ENCODE results near the gene CPSF3.
"Not testable (repeated sequence)": the region's sequence is repeated elsewhere in the genome, so short reads cannot be mapped to it uniquely, and the experiment has no call there.

CPSF3 gene

DNA sequence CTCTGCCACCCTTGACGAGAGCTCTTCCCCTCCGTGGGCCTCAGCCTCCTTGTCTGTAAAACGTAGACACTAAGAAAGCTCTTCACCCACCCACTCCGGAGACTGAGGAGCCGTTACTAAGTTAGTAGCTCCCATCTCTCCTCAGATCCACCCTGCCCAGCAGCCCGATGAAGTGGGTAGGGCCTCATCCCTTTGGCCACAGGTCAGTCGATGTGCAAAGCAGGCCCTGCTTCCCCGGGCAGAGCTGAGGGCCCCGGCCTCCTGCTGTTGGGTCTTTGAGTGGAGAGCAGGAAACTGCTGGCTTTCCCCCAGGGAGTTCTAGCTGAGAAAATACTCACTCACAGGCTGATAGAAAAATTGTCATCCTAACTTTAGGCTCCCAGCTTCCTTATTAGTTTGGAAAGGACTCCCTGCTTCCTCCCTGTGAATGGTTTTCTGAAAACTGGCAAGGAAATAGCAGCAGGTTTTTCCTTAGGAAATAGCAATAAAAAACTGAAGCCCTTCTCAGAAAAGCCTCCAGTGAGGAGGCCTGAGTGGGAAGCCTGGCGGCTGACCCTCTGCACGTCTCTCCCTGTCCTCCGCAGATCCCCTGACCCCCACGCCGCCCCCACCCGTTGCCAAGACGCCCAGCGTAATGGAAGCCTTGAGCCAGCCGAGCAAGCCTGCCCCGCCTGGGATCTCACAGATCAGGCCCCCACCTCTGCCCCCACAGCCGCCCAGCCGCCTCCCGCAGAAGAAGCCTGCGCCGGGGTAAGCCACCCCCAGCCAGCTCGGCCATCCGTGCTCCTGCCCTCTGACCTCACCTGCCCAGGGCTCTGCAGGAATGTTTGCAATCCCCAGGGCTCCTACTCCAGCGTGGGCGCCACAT, 30.3 kb upstream of the CPSF3 start:
- no peak overlapping the region for H3K4me3 ChIP-seq (ENCODE audit: insufficient read depth, low read length, poor library complexity, severe bottlenecking)

GRCh38 chr2:9394816-9395215, 28.6 kb upstream of the CPSF3 start:
- TF ChIP-seq EZH2phosphoT487 (conservative IDR thresholded peaks at IDR 0.05; ENCODE audit: low read length) = no peak
- TF ChIP-seq CTCF (IDR thresholded peaks at IDR 0.05; ENCODE audit: insufficient read depth, low read length, poor library complexity, severe bottlenecking) = no peak
- H2AFZ ChIP-seq (ENCODE audit: low read depth, low read length, severe bottlenecking) = no peak overlapping the region
- no peaks in the 10 kb centered on the region for H3K36me3 ChIP-seq (ENCODE audit: low read length)
- no peaks in the 10 kb centered on the region for H3F3A ChIP-seq (ENCODE audit: insufficient read depth)
- H3K4me2 ChIP-seq (ENCODE audit: low read depth, low read length, poor library complexity, severe bottlenecking) = no peak overlapping the region
- no peak overlapping the region for H3K9ac ChIP-seq (ENCODE audit: low read length)
- H3K4me3 ChIP-seq (ENCODE audit: insufficient read depth, low read length, poor library complexity, severe bottlenecking) = no peak overlapping the region
- H3K9me2 ChIP-seq (replicated peaks; ENCODE audit: insufficient read depth, low read length) = no peaks in the 10 kb centered on the region
- H3K27ac ChIP-seq (ENCODE audit: low read depth, low read length) = no peak overlapping the region
- no peaks in the 10 kb centered on the region for H3K79me2 ChIP-seq (ENCODE audit: insufficient read depth, low read length)
- H3K27me3 ChIP-seq (ENCODE audit: low read length) = no peaks in the 10 kb centered on the region
- no peaks in the 10 kb centered on the region for H3K9me3 ChIP-seq (ENCODE audit: insufficient read depth, low read length)
- H4K20me1 ChIP-seq (ENCODE audit: low read depth, low read length) = no peaks in the 10 kb centered on the region

More for the DNA sequence above, 30.3 kb upstream of the CPSF3 start:
- no peak overlapping the region for H2AFZ ChIP-seq (ENCODE audit: low read depth, low read length, severe bottlenecking)
- H3K27me3 ChIP-seq (ENCODE audit: low read length) = no peaks in the 10 kb centered on the region
- no peaks in the 10 kb centered on the region for H3K79me2 ChIP-seq (ENCODE audit: insufficient read depth, low read length)
- H3F3A ChIP-seq (ENCODE audit: insufficient read depth) = no peaks in the 10 kb centered on the region
- no peak overlapping the region for H3K27ac ChIP-seq (ENCODE audit: low read depth, low read length)
- H3K4me2 ChIP-seq (ENCODE audit: low read depth, low read length, poor library complexity, severe bottlenecking) = no peak overlapping the region
- no peak for TF ChIP-seq CTCF (IDR thresholded peaks at IDR 0.05; ENCODE audit: insufficient read depth, low read length, poor library complexity, severe bottlenecking)
- TF ChIP-seq EZH2phosphoT487 (conservative IDR thresholded peaks at IDR 0.05; ENCODE audit: low read length) = no peak
- no peaks in the 10 kb centered on the region for H3K36me3 ChIP-seq (ENCODE audit: low read length)
- H3K9me2 ChIP-seq (replicated peaks; ENCODE audit: insufficient read depth, low read length) = no peaks in the 10 kb centered on the region
- H4K20me1 ChIP-seq (ENCODE audit: low read depth, low read length) = no peaks in the 10 kb centered on the region
- no peaks in the 10 kb centered on the region for H3K9me3 ChIP-seq (ENCODE audit: insufficient read depth, low read length)
- no peak overlapping the region for H3K9ac ChIP-seq (ENCODE audit: low read length)

- H3K27me3 ChIP-seq (ENCODE audit: low read length) = no peaks in the 10 kb centered on the region
- H3K9ac ChIP-seq (ENCODE audit: low read length) = no peak overlapping the region
- no peak overlapping the region for H3K4me2 ChIP-seq (ENCODE audit: low read depth, low read length, poor library complexity, severe bottlenecking)
- H3K27ac ChIP-seq (ENCODE audit: low read depth, low read length) = no peak overlapping the region
- no peaks in the 10 kb centered on the region for H3K79me2 ChIP-seq (ENCODE audit: insufficient read depth, low read length)
- H3K9me2 ChIP-seq (replicated peaks; ENCODE audit: insufficient read depth, low read length) = no peaks in the 10 kb centered on the region
- H3K36me3 ChIP-seq (ENCODE audit: low read length) = no peaks in the 10 kb centered on the region
- no peaks in the 10 kb centered on the region for H3K9me3 ChIP-seq (ENCODE audit: insufficient read depth, low read length)
- TF ChIP-seq CTCF (IDR thresholded peaks at IDR 0.05; ENCODE audit: insufficient read depth, low read length, poor library complexity, severe bottlenecking) (no peak), EZH2phosphoT487 (conservative IDR thresholded peaks at IDR 0.05; ENCODE audit: low read length) (no peak)
- no peak overlapping the region for H2AFZ ChIP-seq (ENCODE audit: low read depth, low read length, severe bottlenecking)
- H3K4me3 ChIP-seq (ENCODE audit: insufficient read depth, low read length, poor library complexity, severe bottlenecking) = no peak overlapping the region
- H4K20me1 ChIP-seq (ENCODE audit: low read depth, low read length) = no peaks in the 10 kb centered on the region
- no peaks in the 10 kb centered on the region for H3F3A ChIP-seq (ENCODE audit: insufficient read depth)
Observed at GRCh38 chr2:9397201-9397600, 26.3 kb upstream of the CPSF3 start.

GRCh38 chr2:9398251-9398650, 25.2 kb upstream of the CPSF3 start:
- H3K9ac ChIP-seq (ENCODE audit: low read length); H3K27ac ChIP-seq (ENCODE audit: low read depth, low read length); H4K20me1 ChIP-seq (ENCODE audit: low read depth, low read length); H3F3A ChIP-seq (ENCODE audit: insufficient read depth); H3K9me3 ChIP-seq (ENCODE audit: insufficient read depth, low read length); H3K9me2 ChIP-seq (replicated peaks; ENCODE audit: insufficient read depth, low read length); H3K27me3 ChIP-seq (ENCODE audit: low read length); H3K4me3 ChIP-seq (ENCODE audit: insufficient read depth, low read length, poor library complexity, severe bottlenecking); H3K36me3 ChIP-seq (ENCODE audit: low read length); H2AFZ ChIP-seq (ENCODE audit: low read depth, low read length, severe bottlenecking); H3K79me2 ChIP-seq (ENCODE audit: insufficient read depth, low read length); H3K4me2 ChIP-seq (ENCODE audit: low read depth, low read length, poor library complexity, severe bottlenecking): not testable (repeated sequence)
